Vagina (tissue), 2 donors: Measurements from ENCODE around the gene DYDC1. TPM values are rescaled to one million over a fixed set of nuclear protein-coding genes. Genes with fewer than 3 reads are reported as not detected.

ENCODE experiments used
- DNase-seq, 2 donors: peaks; one replicate each; pipeline ENCODE4 v3.0.0-alpha.2; 2017; ENCODE audit errors: extremely low spot score in 2 of 2
- H3K27ac ChIP-seq: fragments of 200-600 bp; sonication (generic); one replicate; pipeline ENCODE4 v1.5.1; 2019
- H3K27me3 ChIP-seq: fragments of 200-600 bp; sonication (generic); one replicate; pipeline ENCODE4 v1.5.1; 2019
- H3K36me3 ChIP-seq, 2 donors: fragments of 200-600 bp; sonication (generic); one replicate each; pipeline ENCODE4 v1.5.1; 2017 to 2019
- H3K4me1 ChIP-seq: fragments of 200-600 bp; sonication (generic); one replicate; pipeline ENCODE4 v1.5.1; 2019
- H3K4me3 ChIP-seq, 2 donors: fragments of 200-600 bp; sonication (generic); 1 replicate in 1 of 2; 2 replicates in 1 of 2; pipeline ENCODE4 v1.5.1; 2016 to 2019
- H3K9me3 ChIP-seq: fragments of 200-600 bp; sonication (generic); one replicate; pipeline ENCODE4 v1.5.1; 2019
- CTCF ChIP-seq, 3 experiments: fragments of 450-650 bp in 2 of 3; fragments of 200-600 bp in 1 of 3; sonication (generic) in 1 of 3; IDR thresholded peaks; one replicate each; pipeline ENCODE4 v1.5.1; 2017 to 2019; ENCODE audit warnings: antibody characterized with exemption in 3 of 3, mild to moderate bottlenecking in 2 of 3, moderate library complexity in 2 of 3
- POLR2A ChIP-seq, 2 donors: fragments of 450-650 bp; IDR thresholded peaks; one replicate each; pipeline ENCODE4 v1.6.1; 2017; ENCODE audit warnings: antibody characterized with exemption in 2 of 2, mild to moderate bottlenecking in 2 of 2, moderate library complexity in 2 of 2
- POLR2AphosphoS5 ChIP-seq, 2 donors: sonication (generic); formaldehyde crosslinking; IDR thresholded peaks; one replicate each; pipeline ENCODE4 v1.9.0; 2017; ENCODE audit warnings: antibody characterized with exemption in 2 of 2, mild to moderate bottlenecking in 2 of 2, low read depth in 1 of 2; ENCODE audit not compliant: insufficient read depth in 1 of 2
- intact Hi-C: fragments of 100-400 bp; cut with DNase I; formaldehyde crosslinking; loops from one replicate; pipeline ENCODE4 v1.15.1; 2023
- total RNA-seq: library from RNA; depleted of rRNA; stranded (reverse); fragments of >200 nt; gene quantifications from one replicate; pipeline ENCODE4 v1.2.3, GENCODE V29; 2016

DYDC1 gene
- total RNA-seq, 1 donor from 2014 or later: not detected

GRCh38 chr10:80321183-80321582, 35.4 kb downstream of the DYDC1 start:
- TF ChIP-seq POLR2AphosphoS5 (IDR thresholded peaks at IDR 0.05; ENCODE audit: insufficient read depth in 1 of 2, low read depth in 1 of 2) (no peak), POLR2A (IDR thresholded peaks at IDR 0.05) (no peak), CTCF (IDR thresholded peaks at IDR 0.05) (no peak)
- Histone ChIP-seq H3K27ac (no peak overlapping the region), H3K4me1 (no peaks in the 10 kb centered on the region), H3K36me3 (no peaks in the 10 kb centered on the region), H3K9me3 (no peaks in the 10 kb centered on the region), H3K27me3 (no peaks in the 10 kb centered on the region), H3K4me3 (no peak overlapping the region)
- intact Hi-C loops: no loop called here
- no peak for DNase-seq

GRCh38 chr10:80320377-80320776, 36.2 kb downstream of the DYDC1 start:
- H3K27ac ChIP-seq: no peak overlapping the region
- H3K27me3 ChIP-seq: no peaks in the 10 kb centered on the region
- no peaks in the 10 kb centered on the region for H3K36me3 ChIP-seq
- H3K4me1 ChIP-seq: no peaks in the 10 kb centered on the region
- no peak for TF ChIP-seq CTCF (IDR thresholded peaks at IDR 0.05)
- TF ChIP-seq POLR2AphosphoS5 (IDR thresholded peaks at IDR 0.05; ENCODE audit: insufficient read depth in 1 of 2, low read depth in 1 of 2): no peak
- no peak for TF ChIP-seq POLR2A (IDR thresholded peaks at IDR 0.05)
- no peaks in the 10 kb centered on the region for H3K9me3 ChIP-seq
- intact Hi-C loops: no loop called here
- DNase-seq: no peak
- no peak overlapping the region for H3K4me3 ChIP-seq

- no peaks in the 10 kb centered on the region for H3K9me3 ChIP-seq
- no peak overlapping the region for H3K27ac ChIP-seq
- no peak for DNase-seq
- TF ChIP-seq POLR2AphosphoS5 (IDR thresholded peaks at IDR 0.05; ENCODE audit: insufficient read depth in 1 of 2, low read depth in 1 of 2) (no peak), CTCF (IDR thresholded peaks at IDR 0.05) (no peak), POLR2A (IDR thresholded peaks at IDR 0.05) (no peak)
- no peaks in the 10 kb centered on the region for H3K27me3 ChIP-seq
- no peaks in the 10 kb centered on the region for H3K4me1 ChIP-seq
- intact Hi-C loops: no loop called here
- no peak overlapping the region for H3K4me3 ChIP-seq
- no peaks in the 10 kb centered on the region for H3K36me3 ChIP-seq
Measured at GRCh38 chr10:80319725-80320290, 36.7 kb downstream of the DYDC1 start.

GRCh38 chr10:80319318-80319717, 37.2 kb downstream of the DYDC1 start:
- no peak overlapping the region for H3K27ac ChIP-seq

More at GRCh38 chr10:80319318-80319717, 37.2 kb downstream of the DYDC1 start:
- no peak overlapping the region for H3K4me3 ChIP-seq
- no peaks in the 10 kb centered on the region for H3K27me3 ChIP-seq
- TF ChIP-seq POLR2AphosphoS5 (IDR thresholded peaks at IDR 0.05; ENCODE audit: insufficient read depth in 1 of 2, low read depth in 1 of 2): no peak
- TF ChIP-seq POLR2A (IDR thresholded peaks at IDR 0.05): no peak
- no peak for TF ChIP-seq CTCF (IDR thresholded peaks at IDR 0.05)
- intact Hi-C loops: no loop called here
- H3K36me3 ChIP-seq: no peaks in the 10 kb centered on the region
- H3K4me1 ChIP-seq: no peaks in the 10 kb centered on the region
- DNase-seq: no peak
- no peaks in the 10 kb centered on the region for H3K9me3 ChIP-seq
